GM19023 (cell line): ENCODE measurements around the gene MSX1.

Source experiments
- ATAC-seq: cut with Tn5 transposase; IDR thresholded peaks from one replicate; pipeline ENCODE4 v1.9.1; 2021; ENCODE audit warnings: mild to moderate bottlenecking, moderate library complexity; ENCODE audit not compliant: unreplicated experiment

Gene MSX1

DNA sequence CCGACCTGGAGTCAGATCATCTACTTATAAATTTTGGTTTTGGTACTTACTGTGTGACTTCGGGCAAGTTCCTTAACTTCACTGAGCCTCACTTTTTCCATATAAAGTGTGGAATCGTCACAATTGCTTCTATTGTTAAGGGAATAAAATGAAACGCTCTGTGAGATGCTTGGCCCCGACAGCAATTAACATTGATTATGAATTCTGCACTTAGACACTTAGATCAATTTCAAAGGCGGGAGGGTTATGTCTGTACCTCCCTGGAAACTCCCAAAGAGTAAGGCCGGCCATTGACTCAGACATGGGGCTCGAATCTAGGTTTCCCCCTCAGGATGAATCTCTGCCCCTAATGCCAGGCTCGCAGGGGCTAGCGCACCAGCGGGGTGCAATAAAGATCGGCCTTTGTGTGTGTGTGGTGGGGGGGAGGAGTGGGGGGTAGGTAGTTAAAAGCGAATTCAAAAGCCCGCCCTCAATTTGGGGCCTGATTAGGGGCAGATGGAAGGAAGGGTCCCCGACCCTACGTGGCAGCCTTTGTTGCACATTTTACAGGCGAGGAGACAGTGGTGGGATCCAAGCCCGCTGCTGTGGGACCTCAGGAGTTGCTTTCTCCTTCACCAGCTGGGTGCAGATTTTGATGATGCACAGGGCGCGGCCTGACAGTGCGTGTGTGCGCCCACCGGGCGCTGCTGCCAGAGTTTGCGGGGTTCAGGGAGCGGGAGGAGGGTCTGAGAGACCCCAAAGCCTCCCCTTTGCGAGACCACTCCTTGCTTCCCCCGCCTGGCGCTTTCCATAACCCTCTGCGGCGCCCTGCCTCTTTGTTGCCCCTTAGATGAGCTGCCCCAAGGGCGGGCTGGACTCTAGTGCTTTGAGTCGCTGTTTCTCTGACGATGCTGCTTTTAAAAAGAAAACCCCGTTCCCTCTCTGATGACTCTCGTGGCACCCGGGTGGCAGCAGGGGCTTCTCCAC is 9.6 kb downstream of the MSX1 start:
- ATAC-seq, result no peak

DNA sequence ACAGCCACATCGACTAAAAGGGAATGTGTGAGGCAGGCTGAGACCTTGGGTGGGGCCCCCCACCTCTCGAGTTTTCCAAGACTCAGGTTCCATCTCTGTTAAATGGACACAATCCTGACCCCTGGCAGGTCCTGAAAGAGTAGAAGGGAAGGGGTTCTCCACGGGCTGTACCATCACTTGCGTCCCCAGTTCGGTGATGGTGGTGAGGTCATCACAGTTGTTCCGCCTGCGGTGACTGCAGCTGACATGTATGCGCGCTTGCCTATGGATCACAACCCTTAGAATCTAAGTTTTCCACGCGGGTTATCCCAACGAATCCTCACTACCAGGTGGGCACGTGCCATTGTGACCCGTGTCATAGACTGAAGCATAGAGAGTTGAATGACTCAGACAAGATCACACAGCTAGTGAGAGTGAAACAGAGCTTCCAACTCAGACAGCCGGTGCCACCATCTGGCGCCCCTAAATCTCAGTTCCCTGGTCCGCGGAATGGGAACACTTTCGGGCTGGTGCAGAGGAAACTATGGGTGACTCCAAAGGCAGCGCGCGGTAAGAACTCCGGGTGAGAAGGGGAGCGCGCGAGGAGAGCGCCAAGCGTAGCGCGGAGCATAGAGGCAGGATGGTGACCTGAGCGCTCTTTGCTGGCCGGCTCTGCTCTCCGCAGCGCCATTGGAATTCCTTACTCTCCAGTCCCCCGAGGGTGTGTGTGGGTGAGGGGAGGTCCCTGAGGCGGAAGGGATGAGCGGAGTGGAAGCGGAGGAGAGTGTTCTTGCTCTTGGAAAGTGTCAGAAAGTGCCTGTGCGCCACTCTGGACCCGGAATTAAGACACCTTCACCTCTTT is 10.5 kb downstream of the MSX1 start:
- no peak for ATAC-seq

DNA sequence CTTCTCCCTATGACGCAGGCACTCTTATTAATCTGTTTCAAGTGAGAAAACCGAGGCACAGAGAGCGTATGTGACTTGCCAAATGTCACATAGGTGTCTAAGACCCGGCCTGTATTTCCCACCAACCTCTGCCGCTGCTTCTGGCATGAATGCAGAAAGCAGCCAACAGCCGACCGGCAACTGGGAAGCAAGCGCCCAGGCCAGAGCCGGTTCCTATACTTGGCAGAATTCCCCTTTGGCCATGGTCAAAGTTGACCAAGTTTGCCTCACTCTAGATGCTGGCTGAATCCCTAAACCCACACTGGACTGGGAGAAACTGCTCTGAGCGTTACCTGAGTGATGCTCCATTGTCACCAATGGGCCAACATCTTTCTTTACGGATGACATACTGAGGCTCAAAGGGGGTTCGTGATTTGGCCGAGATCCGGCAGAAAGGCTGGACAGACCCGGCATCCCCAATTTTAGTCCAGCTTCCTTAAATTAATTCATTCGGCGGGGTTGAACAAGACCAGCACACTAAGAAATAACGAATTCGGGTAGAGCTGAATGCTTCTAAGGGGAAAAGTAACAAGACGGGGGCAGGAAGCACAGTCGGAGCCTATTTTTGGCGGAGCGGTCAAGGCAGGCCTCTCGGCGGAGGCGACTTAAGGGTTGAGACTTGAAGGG is 11.2 kb downstream of the MSX1 start:
- ATAC-seq, result no peak

DNA sequence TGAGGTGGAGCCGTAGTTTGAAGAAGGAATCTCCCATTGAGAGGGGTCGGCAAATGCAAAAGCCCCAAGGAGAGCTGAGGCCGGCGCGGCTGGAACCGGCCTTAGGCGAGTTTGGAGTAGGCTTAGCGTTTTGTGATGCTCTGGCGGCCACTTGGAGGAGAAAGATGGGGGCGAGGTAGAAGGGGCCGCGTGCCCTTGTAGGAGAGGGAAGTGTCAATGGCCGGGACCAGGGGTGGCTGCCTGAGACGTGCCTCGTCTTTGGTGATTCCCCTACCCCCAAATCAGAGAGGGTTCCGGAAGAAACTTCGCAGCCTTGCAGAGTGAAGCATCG is 11.7 kb downstream of the MSX1 start:
- no peak for ATAC-seq

DNA sequence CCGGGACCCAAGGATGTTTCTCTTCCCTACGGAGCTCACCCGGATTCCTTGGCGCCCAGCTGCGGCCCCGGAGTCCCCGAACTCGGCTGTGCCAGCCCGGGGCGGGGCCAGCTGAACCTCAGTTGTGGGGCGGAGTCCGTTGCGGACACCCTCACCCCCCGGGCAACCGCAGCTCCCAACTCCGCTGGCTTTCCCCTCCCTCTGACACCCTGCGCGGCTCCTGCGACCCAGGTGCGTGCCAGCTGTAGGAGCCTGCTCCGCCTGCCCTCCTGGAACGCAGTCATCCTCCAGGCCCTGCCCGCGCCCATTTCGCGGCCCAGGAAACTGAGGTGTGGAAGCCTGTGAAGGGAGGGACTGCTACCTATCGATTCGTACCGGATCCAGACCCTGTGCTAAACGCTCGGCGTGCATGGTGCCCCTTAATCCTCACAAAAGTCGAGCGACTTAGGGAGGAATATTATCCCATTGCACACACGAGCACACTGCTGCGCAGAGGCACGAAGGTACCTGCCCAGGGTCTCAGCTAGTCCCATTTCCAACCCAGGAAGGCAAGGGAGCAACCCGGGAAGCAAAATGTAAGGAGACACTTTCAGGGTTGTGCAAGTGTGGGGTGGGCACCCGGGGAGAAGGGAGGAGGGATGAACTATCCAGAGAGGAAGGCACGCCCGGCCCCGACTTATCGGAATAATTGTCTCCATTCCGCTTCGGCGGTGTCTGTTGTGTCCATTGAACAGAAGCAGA is 12.3 kb downstream of the MSX1 start:
- no peak for ATAC-seq

DNA sequence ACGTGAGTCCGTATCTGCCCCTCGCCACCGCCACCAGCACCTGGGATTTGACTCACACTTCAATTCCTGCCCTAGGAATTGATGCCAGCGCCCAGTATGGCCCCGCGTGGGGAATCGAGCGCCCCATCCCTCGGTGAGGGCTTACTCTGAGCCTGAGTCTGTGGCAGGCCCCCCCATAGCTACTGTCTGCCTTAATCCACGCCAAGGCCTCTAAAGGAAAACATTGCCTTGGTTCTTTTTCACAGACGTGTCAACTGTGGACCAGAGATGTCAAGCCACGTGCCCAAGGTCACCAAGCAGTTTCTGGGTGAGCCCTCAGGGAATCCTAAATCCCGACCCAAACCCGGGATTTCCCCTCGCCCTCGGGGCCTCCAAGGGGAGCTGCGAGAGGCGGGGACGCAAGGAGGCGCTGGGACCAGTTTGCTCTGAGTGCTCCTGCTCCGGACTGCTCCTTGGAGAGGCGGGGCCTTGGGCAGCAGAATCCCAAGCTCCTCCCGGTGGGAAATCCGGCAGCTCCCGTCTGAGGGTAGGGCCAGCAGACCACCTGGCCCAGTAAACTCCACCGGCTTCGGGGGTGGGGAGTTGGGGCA is 12.9 kb downstream of the MSX1 start:
- ATAC-seq, result no peak

DNA sequence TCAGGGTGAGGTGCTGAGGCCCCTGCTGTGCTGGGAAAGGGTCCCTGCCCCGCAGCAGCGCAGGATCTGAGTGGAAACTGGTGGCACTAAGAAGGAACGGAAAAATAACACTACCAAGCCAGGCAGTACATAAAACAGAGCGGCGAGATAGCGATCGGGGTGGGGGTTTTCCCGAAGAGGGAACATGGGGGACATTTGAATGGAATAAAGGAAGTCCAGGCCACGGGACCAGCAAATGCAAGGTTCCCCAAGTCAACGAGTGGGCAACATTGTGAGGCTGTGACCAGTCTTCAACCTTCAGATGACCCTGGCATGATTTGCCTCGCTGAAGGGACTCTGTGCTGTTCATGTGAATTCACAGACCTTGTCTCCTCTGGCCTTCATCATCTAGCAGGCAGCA is 13.7 kb downstream of the MSX1 start:
- no peak for ATAC-seq

DNA sequence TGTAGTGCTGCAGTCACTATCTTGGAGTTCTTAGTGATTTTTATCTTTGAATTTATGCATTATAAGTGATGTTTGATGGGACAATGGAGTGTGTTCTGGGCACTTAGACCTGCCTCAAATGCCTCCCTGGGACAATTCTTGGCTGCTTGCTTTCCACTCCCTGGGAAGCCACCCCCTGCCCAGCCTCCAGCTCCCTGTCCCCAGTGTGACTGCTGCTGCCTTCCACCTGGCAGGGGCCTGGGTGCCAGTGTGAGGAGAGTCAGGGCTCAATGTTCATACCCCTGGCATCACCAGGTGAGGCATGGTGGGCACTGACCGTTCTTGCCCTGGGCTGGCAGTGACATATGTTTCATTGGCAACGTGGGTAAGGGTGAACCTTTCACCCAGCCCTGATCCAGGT is 14.8 kb downstream of the MSX1 start:
- ATAC-seq, result no peak

DNA sequence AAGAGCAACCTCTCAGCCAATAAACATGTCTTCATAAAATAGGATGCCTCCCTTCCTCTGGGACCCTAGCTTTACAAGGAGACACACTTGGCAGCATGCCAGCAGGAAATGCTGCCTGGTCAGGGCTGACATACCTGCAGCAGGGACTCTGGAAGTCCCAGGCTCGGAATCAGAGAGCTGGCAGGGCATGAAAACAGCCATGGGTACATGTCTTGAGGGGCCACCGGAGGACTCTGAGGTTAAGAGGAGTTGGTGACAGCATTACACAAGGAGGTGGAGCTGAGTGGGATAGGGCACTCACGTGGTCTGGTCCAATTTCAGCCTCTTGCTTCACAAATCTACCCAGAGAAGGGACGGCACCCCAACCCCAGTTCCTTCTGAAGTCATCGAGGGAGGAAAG is 15.7 kb downstream of the MSX1 start:
- no peak for ATAC-seq

DNA sequence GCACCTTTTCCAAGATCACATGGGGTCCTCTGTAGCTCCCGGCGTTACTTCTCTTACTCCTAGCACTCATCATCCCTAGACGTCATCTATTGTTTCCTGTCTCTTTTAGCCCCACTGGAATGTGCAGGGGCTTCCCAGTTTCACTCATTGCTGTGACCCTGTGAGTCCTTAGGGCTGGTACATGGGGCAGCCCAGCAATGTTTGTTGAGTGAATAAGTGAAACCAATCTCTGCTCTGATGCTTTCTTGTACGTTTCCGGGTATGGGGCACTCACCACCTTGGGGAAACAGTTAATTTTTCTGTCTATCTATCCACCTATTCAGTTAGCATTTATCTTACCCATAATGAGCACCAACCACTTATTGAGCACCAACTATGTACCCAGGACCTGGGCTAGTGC is 16.1 kb downstream of the MSX1 start:
- ATAC-seq, result no peak

DNA sequence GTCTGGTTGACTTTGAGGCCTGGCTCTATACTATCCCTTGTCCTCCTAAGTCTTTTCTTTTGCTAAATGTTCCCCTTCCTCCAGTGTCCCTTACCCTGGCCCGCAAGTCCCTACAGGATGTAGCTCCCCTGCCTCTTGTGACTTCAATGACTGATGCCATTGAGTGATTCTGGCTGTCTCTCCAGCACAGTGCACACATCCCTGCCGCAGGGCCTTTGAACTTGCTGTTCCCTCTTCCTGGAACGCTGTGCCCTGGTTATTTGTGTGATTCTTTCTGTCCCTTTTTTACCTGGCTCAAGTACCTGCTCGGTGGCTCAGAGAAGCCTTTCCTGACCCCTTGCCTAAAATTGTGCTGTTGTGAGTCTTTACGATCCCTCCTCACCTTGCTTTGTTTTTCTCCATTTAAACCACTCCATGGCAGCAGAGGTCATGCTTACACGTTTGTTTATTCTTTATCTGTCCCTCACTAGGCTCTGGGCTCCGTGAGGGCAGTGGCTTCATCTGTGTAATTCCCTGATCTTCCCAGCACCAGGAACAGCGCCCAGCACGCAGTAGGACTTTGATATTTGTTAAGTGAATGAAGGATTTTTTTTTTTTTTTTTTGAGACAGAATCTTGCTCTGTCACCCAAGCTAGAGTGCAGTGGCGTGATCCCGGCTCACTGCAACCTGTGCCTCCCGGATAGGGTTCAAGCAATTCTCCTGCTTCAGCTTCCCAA is 17.6 kb downstream of the MSX1 start:
- ATAC-seq, result no peak

DNA sequence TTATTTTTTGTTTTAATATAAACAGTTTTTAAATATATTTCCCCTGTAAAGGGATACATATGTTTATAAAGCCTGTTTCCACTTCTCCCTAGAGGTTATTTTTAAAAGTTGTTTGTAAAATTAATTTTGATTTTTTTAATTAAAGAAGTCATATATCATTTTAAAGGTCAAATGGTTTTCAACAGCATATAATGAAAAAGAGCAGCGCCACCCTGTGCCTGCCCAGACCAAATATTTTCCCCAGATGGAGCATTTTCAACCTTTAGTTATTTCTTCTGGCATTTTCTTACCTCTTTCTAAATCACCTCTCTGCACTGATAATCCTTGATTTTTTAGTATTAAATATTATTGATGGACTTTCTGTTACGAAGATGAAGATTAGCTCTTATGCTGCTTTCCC is 21.0 kb downstream of the MSX1 start:
- no peak for ATAC-seq

DNA sequence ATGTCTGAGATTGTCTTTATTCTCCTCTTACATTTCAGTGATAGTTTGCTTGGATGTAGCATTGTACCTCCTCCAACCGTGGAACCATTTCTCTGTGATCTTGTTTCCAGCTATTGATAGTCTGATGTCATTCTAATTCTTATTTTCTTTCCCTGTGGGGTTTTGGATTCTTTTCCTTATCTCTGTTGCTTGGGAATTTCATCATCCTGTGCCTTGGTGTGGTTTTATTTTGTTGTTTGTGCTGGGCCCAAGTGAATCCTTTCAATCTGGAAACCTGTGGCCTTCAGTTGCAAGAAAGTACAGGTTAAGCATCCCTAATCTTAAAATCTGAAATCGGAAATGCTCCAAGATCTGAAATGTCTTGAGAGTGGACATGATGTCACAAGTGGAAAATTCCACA is 22.0 kb downstream of the MSX1 start:
- no peak for ATAC-seq

DNA sequence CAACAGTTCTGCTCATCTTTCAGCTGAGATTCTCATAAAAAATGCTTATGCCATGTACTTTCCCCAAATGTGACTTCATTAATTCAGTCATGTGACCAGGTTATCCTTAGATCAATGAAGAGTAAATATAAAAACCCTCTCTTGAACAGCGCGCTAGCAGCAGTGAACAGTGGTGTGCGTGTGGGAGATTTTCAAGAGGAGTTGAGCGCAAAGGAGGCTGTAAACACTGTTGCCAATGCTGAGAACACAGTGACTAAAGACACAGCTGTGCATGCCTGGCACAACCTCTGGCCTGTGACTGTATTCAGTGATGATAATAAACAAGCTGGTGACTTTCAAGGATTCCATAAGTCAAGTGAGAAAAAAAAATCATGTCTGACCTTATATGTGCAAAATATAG is 25.1 kb downstream of the MSX1 start:
- ATAC-seq, result no peak

DNA sequence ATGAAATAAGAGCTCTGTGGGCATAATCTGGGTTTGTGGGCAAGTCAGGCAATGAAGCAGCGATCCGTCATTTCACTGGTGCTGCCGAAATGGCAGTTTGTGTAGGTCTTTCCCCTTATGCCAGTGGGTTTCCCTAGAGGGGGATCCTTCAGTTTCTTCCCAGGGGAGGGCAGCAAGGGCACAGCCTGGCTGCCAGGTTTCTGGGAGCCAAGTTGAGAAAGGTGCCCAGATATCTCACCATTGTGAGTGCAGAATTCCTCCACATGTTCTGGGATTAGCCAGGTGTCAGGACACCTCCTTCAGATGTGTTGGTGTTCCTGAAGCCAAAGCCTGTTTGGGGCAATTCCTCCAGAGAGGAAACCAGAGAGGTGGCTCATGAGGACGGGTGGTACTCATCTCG is 28.0 kb downstream of the MSX1 start:
- no peak for ATAC-seq

DNA sequence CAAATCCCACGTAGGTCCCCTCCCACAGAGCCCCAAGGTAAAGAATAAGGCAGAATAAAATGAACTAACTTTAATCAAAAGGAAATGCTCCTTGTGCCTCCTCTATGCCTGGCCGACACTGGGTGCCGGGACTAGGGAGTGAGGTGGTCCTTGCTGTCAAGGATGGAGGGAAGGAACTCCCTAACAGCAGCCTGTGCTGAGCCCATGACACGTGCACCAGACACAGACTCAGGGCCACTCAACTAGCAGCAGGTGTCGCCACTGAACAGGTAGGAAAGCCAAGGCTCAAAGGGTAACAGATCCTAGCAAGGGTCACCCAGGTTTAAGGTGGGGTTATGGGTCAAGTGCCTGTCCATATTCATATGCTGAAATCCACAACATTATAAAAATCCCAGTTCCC is 29.2 kb downstream of the MSX1 start:
- no peak for ATAC-seq

DNA sequence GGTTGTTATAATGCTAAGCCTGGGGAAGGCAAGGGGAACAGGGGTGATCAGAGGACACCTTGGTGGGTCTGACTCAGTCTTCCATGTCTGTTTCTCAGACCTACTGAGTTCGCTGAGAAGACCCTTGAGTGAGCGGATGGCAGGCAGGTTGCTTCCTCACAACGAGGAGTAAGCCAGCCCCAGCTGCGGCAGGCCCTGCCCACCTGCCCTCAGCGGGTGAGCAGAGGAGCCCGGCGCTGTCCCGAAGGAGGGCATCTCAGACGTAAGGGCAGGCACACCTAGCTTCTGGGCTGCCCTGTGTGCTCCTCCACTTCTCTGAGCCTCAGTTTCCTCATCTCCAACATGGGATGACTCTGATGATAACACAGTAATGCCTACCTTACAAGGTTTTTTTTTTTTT is 30.3 kb downstream of the MSX1 start:
- ATAC-seq, result no peak

DNA sequence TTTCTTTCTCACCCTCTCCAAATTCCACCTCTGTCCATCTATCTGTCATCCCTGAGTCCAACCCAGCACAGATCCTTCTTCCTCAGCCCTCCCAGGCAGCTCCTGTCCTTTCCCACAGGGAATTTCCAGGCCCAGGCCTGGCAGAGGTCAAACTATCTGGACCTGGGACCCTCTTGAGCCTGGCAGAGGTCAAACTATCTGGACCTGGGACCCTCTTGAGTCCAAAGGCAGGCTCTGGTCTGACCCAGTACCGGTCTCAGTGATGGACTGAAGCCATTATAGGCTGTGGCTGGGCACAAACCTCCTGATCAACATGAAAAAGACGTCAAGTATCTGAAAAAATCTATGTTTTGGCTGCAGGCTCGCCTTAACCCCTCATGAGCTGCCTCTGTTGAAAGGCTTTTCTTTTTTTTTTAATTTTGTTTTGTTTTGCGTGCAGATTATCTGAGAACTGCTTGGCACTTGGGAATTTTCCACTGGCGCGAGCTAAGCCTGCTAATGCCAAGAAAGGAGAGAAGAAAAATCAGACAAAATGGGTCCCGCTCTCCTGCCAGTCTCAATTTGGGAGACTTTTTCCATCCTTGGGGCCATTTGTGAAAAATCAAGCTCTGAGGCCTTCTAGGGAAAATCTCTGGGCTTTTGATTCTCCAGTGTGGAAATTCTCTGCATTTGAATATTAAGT is 31.2 kb downstream of the MSX1 start:
- ATAC-seq, result no peak

DNA sequence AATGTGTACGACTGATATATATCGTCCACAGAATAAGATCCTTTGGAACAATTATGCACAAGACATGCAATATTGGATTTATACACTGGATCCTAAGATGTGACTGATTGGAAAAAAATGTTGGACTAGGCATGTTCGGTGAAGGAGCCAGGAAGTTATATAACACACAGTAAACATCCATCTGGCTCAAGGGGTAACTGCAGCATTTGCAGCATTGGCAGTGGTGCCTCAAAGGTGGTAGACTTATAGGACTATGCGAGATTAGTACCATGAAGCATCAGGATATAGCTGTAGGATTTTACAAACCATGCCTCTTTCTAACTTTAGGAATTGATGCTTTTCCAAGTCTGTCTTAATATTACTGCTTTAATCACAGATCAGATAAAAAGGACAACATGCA is 34.3 kb downstream of the MSX1 start:
- ATAC-seq, result no peak
